HFFc6 (cell line): ENCODE measurements around the gene P2RY2. TPM values are rescaled to one million over a fixed set of nuclear protein-coding genes. Genes with fewer than 3 reads are reported as not detected.
A peak's percentile ranks its signal among the peaks of the same experiment; 100 is the strongest.

Experiments
- DNase-seq: peaks from one replicate; pipeline ENCODE4 v3.0.0-alpha.2; 2018
- H3K27ac Mint-ChIP-seq: 2 replicates; pipeline ENCODE4 v1.8.0; 2020; ENCODE audit warnings: mild to moderate bottlenecking, mixed read lengths
- H3K27me3 Mint-ChIP-seq: 2 replicates; pipeline ENCODE4 v1.8.0; 2021; ENCODE audit warnings: mild to moderate bottlenecking, moderate library complexity, mixed read lengths; ENCODE audit not compliant: insufficient read depth
- H3K36me3 Mint-ChIP-seq: 2 replicates; pipeline ENCODE4 v1.8.0; 2021; ENCODE audit warnings: low read depth, mixed read lengths
- H3K4me1 Mint-ChIP-seq: 2 replicates; pipeline ENCODE4 v1.8.0; 2020; ENCODE audit warnings: low read depth, mixed read lengths
- H3K4me3 Mint-ChIP-seq: 2 replicates; pipeline ENCODE4 v1.8.0; 2020; ENCODE audit warnings: mild to moderate bottlenecking, moderate library complexity, mixed read lengths
- H3K9me3 Mint-ChIP-seq: 2 replicates; pipeline ENCODE4 v1.8.0; 2020; ENCODE audit warnings: mild to moderate bottlenecking, mixed read lengths
- total RNA-seq, 6 experiments: library from RNA; stranded (reverse); fragmentation: NEBNext Ultra II Directional; extraction: Animal tissue kit (Norgen Biotek cat#: 25700); gene quantifications; 2 replicates in 1 of 6; 3 replicates in 5 of 6; pipeline ENCODE4 v1.2.3, GENCODE V29; 2021
- TF ChIP-seq, protein P1 (sequence below): fragments of 200-600 bp; sonication (generic); IDR thresholded peaks from 2 replicates; pipeline ENCODE4 v1.5.0; 2021; ENCODE audit warnings: antibody characterized with exemption, mild to moderate bottlenecking

P2RY2 gene
- total RNA-seq, 6 experiments from 2014 or later = 0.08 to 0.20 (median 0.16) TPM; not detected in 1

- Mint-ChIP-seq H3K4me3 (peak overlapping the region; percentile 64; the same call in 1 of the 2 replicates), H3K27me3 (peaks cover 12% of the 10 kb centered on the region), H3K36me3 (no peaks in the 10 kb centered on the region), H3K27ac (no peak overlapping the region), H3K9me3 (no peaks in the 10 kb centered on the region), H3K4me1 (peaks cover 21% of the 10 kb centered on the region)
- DNase-seq = no peak
- TF ChIP-seq, protein P1, sequence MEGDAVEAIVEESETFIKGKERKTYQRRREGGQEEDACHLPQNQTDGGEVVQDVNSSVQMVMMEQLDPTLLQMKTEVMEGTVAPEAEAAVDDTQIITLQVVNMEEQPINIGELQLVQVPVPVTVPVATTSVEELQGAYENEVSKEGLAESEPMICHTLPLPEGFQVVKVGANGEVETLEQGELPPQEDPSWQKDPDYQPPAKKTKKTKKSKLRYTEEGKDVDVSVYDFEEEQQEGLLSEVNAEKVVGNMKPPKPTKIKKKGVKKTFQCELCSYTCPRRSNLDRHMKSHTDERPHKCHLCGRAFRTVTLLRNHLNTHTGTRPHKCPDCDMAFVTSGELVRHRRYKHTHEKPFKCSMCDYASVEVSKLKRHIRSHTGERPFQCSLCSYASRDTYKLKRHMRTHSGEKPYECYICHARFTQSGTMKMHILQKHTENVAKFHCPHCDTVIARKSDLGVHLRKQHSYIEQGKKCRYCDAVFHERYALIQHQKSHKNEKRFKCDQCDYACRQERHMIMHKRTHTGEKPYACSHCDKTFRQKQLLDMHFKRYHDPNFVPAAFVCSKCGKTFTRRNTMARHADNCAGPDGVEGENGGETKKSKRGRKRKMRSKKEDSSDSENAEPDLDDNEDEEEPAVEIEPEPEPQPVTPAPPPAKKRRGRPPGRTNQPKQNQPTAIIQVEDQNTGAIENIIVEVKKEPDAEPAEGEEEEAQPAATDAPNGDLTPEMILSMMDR = no peak
Measured at GRCh38 chr11:73265278-73265810, 47.3 kb downstream of the P2RY2 start.

- Mint-ChIP-seq H3K27ac (no peak overlapping the region), H3K4me3 (no peak overlapping the region)
- no peak for DNase-seq
Measured at GRCh38 chr11:73265853-73266645, 48.0 kb downstream of the P2RY2 start.

DNA sequence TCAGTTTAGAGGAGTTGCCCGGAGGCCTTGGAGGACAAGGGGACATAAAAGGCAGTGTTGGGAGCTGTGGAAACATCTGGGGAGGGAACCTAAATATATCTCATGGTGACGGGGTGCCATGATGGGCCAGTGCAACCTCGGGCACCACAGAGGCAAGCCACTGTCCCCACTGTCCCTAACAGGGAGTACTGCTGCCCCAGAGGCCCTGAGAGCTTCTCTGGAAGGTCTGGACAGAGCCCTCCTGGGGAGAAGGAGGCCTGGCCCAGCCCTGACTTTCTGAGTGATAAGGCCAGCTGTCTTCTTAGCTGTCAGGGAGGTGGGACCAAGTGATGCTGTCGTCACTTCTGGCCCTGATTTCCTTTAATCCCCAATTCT lies 48.6 kb downstream of the P2RY2 start:
- no peak overlapping the region for H3K27ac Mint-ChIP-seq
- H3K4me1 Mint-ChIP-seq = peaks cover 27% of the 10 kb centered on the region
- no peaks in the 10 kb centered on the region for H3K36me3 Mint-ChIP-seq
- H3K27me3 Mint-ChIP-seq = peaks cover 12% of the 10 kb centered on the region
- no peaks in the 10 kb centered on the region for H3K9me3 Mint-ChIP-seq
- no peak overlapping the region for H3K4me3 Mint-ChIP-seq
- no peak for DNase-seq
- TF ChIP-seq, protein P1 = no peak

More at GRCh38 chr11:73265853-73266645, 48.0 kb downstream of the P2RY2 start:
- no peaks in the 10 kb centered on the region for H3K36me3 Mint-ChIP-seq
- H3K27me3 Mint-ChIP-seq = peaks cover 12% of the 10 kb centered on the region
- H3K4me1 Mint-ChIP-seq = peaks cover 22% of the 10 kb centered on the region
- TF ChIP-seq, protein P1 = no peak
- no peaks in the 10 kb centered on the region for H3K9me3 Mint-ChIP-seq

DNA sequence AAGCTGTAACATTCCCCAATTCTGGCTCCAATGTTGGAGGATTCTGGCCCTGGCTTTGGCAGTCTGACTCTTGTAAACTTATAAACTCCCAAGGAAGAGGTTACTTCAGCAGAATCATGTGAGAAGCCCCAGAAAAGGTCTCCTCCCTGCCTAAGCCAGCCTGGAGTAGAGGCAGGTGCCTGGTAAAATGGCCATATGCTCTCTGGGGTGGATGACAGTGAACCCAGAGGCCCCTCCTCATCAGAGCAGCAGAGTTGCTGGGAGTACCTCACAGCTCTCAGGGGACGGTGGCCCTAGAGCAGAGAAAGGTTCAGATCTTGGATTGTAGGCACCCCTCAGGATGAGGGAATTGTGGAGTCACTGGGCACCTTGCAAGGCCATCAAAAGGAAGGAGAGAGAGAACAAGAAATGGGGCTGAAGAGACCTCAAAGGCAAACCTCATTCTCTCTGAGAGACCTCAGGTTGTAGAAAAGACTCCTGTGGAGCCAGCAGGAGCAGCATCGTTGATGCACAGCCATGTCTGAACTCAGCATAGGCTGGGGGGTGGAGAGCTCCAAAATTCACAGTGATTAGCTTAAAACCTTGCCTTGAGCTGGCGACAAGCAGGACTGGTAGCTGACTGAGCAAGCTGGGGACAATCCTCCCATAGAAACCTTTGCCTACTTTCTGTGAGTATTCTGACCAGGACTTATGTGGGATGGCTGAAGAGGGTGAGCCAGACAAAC lies 49.2 kb downstream of the P2RY2 start:
- Mint-ChIP-seq H3K9me3 (no peaks in the 10 kb centered on the region), H3K27ac (no peak overlapping the region), H3K27me3 (peaks cover 12% of the 10 kb centered on the region), H3K36me3 (no peaks in the 10 kb centered on the region), H3K4me1 (peaks cover 34% of the 10 kb centered on the region), H3K4me3 (no peak overlapping the region)
- DNase-seq = no peak
- TF ChIP-seq, protein P1 = no peak

GRCh38 chr11:73267906-73268540 lies 49.9 kb downstream of the P2RY2 start:
- no peak for DNase-seq
- Mint-ChIP-seq H3K27me3 (peaks cover 12% of the 10 kb centered on the region), H3K27ac (no peak overlapping the region), H3K36me3 (no peaks in the 10 kb centered on the region), H3K9me3 (no peaks in the 10 kb centered on the region), H3K4me3 (no peak overlapping the region), H3K4me1 (peaks cover 31% of the 10 kb centered on the region)
- TF ChIP-seq, protein P1 = no peak
